ENCODE data around the gene GPATCH8. TPM values are rescaled to one million over a fixed set of nuclear protein-coding genes. Genes with fewer than 3 reads are reported as not detected.

Gene GPATCH8
- total RNA-seq, 1 experiment from 2014 or later = 51.5 TPM

DNA sequence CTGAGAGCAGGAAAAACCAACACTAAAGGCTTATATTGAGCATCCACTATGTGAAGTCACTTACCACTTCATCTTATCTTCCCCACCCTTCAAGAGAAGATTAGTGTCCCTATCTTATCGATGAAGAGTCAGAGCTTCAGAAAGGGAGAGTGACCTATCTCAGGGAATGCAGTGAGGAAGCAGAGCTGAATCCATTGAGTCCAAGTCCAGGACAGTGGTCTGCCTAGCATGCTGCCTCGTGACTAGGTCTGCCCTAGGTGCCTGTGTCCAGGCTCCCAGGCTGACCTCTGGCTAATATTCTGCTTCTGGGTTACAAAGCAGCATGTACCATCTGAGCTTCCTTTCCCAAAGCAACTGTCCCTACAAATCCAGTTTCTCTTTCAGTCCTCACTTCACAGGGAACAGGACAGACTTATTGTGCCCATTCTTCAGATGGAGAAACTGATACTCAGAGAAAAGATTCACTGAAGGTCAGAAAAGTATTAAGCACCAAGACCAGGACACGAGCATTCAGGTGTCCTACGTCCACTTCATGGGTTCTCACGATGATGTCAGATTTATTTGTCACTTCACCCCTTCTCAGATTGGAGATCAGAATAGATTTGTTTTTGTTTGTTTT is 40.8 kb upstream of the GPATCH8 start:
- TF ChIP-seq, protein P1, sequence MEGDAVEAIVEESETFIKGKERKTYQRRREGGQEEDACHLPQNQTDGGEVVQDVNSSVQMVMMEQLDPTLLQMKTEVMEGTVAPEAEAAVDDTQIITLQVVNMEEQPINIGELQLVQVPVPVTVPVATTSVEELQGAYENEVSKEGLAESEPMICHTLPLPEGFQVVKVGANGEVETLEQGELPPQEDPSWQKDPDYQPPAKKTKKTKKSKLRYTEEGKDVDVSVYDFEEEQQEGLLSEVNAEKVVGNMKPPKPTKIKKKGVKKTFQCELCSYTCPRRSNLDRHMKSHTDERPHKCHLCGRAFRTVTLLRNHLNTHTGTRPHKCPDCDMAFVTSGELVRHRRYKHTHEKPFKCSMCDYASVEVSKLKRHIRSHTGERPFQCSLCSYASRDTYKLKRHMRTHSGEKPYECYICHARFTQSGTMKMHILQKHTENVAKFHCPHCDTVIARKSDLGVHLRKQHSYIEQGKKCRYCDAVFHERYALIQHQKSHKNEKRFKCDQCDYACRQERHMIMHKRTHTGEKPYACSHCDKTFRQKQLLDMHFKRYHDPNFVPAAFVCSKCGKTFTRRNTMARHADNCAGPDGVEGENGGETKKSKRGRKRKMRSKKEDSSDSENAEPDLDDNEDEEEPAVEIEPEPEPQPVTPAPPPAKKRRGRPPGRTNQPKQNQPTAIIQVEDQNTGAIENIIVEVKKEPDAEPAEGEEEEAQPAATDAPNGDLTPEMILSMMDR (conservative IDR thresholded peaks at IDR 0.05) = no peak
- WGBS (ENCODE audit: extremely low coverage, insufficient read length, low lambda C conversion rate) = no CpG with 5 or more reads among the region's 5 CpGs
- Histone ChIP-seq H4K20me1 (ENCODE audit: control insufficient read depth, insufficient read depth, insufficient read length) (no peaks in the 10 kb centered on the region), H2BK120ac (ENCODE audit: low read depth, low read length, poor library complexity, severe bottlenecking) (no peak overlapping the region), H3K27ac (ENCODE audit: insufficient read length, low read depth, low read length) (no peak overlapping the region), H2AFZ (ENCODE audit: low read length) (no peak overlapping the region), H3K23me2 (ENCODE audit: insufficient read length, low read depth, low read length, poor library complexity, severe bottlenecking) (peaks cover 12% of the 10 kb centered on the region), H2BK20ac (ENCODE audit: low read depth, low read length, poor library complexity, severe bottlenecking) (no peak overlapping the region), H3K27me3 (ENCODE audit: insufficient read depth, low read length) (peaks cover 36% of the 10 kb centered on the region), H2AK5ac (ENCODE audit: insufficient read length, low read length) (no peak overlapping the region), H3K79me1 (ENCODE audit: insufficient read depth, low read depth, low read length, poor library complexity, severe bottlenecking) (no peaks in the 10 kb centered on the region), H3K4me1 (ENCODE audit: insufficient read depth, low read length) (peaks cover 19% of the 10 kb centered on the region), H3K9ac (ENCODE audit: extremely low read depth, insufficient read length, low read length) (no peak overlapping the region), H4K8ac (replicated peaks; ENCODE audit: insufficient read length, low read depth, low read length) (no peak overlapping the region), H2BK5ac (ENCODE audit: insufficient read length, low read length) (no peak overlapping the region), H2BK12ac (ENCODE audit: insufficient read length, low read depth, low read length) (peak overlapping the region; percentile 40), H3K14ac (ENCODE audit: insufficient read depth, low read length) (no peak overlapping the region; the same call in 1 of the 2 replicates), H4K91ac (ENCODE audit: insufficient read length, low read depth, low read length) (no peak overlapping the region), H4K5ac (ENCODE audit: insufficient read length, low read depth, low read length) (no peak overlapping the region), H3K79me2 (ENCODE audit: insufficient read depth, low read length) (no peaks in the 10 kb centered on the region), H3K56ac (ENCODE audit: insufficient read length, low read depth, low read length) (no peak overlapping the region), H3K23ac (ENCODE audit: insufficient read length, low read depth, low read length) (no peak overlapping the region), H3K18ac (ENCODE audit: insufficient read length, low read depth, low read length) (peak overlapping the region; percentile 52), H2BK15ac (ENCODE audit: low read depth, low read length) (no peak overlapping the region), H3K4me2 (ENCODE audit: insufficient read depth, insufficient read length, low read length) (peak overlapping the region; percentile 48), H3K9me3 (ENCODE audit: control insufficient read depth, low read depth, low read length) (no peaks in the 10 kb centered on the region), H3T11ph (ENCODE audit: low read length) (no peak overlapping the region), H3K4ac (ENCODE audit: low read depth, low read length) (no peak overlapping the region)
- Mint-ChIP-seq H3K27ac (peak overlapping the region; percentile 84 to 99 (median 97); a peak in 6 of 7 replicates), H3K4me1 (peaks cover 86 to 92% of the 10 kb centered on the region in 2 experiments), H3K27me3 (ENCODE audit: low read depth) (peaks cover 91% of the 10 kb centered on the region), H3K36me3 (ENCODE audit: insufficient read depth in 1 of 3, low read depth in 3 of 3) (peaks cover 0 to 6% (median 4%) of the 10 kb centered on the region in 3 experiments; a peak in 5 of 7 replicates), H3K9me3 (peaks cover 5 to 6% of the 10 kb centered on the region in 2 experiments), H3K4me3 (peak overlapping the region; percentile 44 to 75)
- no peak for DNase-seq
